Measurements from ENCODE around the gene MUSTN1.

GRCh38 chr3:52800079-52800478, 34.7 kb downstream of the MUSTN1 start:
- TF ChIP-seq ZNF274 (IDR thresholded peaks at IDR 0.05; ENCODE audit: low read depth, low read length) (no peak), YY1 (IDR thresholded peaks at IDR 0.05; ENCODE audit: insufficient read depth, insufficient read length) (no peak), SUZ12 (IDR thresholded peaks at IDR 0.05; ENCODE audit: extremely low read depth, insufficient read depth, insufficient read length) (no peak)

Data from NT2/D1 (cell line).